ENCODE results near the gene SECISBP2.

Gene SECISBP2

GRCh38 chr9:89395931-89396710 lies 77.8 kb downstream of the SECISBP2 start:
- H3K4me3 ChIP-seq (ENCODE audit: low read length) = no peak overlapping the region
- no peak for DNase-seq (ENCODE audit: low read depth)
- no peak for TF ChIP-seq CTCF (conservative IDR thresholded peaks at IDR 0.05; ENCODE audit: low read length)

- DNase-seq (ENCODE audit: low read depth) = no peak
- no peak for TF ChIP-seq CTCF (conservative IDR thresholded peaks at IDR 0.05; ENCODE audit: low read length)
- H3K4me3 ChIP-seq (ENCODE audit: low read length) = no peak overlapping the region
Observed at GRCh38 chr9:89397471-89397870, 79.2 kb downstream of the SECISBP2 start.

GRCh38 chr9:89398621-89399020 lies 80.3 kb downstream of the SECISBP2 start:
- no peak for TF ChIP-seq CTCF (conservative IDR thresholded peaks at IDR 0.05; ENCODE audit: low read length)
- no peak for DNase-seq (ENCODE audit: low read depth)
- H3K4me3 ChIP-seq (ENCODE audit: low read length) = no peak overlapping the region

GRCh38 chr9:89400403-89401116 lies 82.3 kb downstream of the SECISBP2 start:
- DNase-seq (ENCODE audit: low read depth) = no peak
- H3K4me3 ChIP-seq (ENCODE audit: low read length) = no peak overlapping the region

DNA sequence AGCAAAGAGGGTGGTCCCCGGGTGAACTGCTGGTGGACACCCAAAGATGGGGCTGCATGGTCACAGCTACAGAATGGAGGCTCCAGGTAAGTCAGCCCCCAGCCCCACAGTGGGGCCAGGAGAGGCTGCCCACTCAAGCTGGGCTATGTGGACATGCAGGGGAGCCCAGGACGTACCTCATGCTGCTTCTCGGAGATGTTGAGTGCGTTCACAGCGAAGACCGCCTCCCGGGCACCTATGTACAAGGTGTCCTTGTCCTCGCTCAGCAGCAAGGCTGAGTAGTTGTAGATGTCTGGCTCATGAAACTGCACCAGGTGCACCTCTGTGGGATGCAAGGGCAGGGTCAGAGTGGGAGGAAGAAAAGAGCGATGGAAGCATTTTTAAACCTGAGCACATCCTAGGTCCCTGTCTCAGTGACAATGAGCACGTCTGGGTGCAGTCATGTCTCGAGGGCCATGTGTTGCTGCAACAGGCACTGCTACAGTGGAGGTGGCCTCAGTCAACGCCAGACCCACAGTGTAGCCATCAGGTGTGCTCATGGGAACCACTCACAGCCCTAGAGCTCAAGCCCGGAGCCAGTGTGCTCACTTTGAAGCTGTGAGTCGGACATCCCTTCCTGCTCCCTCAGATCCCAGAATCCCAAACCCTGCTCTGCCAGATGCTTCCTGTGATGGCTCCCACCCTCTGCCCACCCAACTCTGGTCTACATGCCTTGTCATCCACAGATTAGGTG lies 84.6 kb downstream of the SECISBP2 start:
- DNase-seq (ENCODE audit: low read depth) = no peak
- H3K4me3 ChIP-seq (ENCODE audit: low read length) = no peak overlapping the region
- TF ChIP-seq CTCF (conservative IDR thresholded peaks at IDR 0.05; ENCODE audit: low read length) = no peak

More at GRCh38 chr9:89400403-89401116, 82.3 kb downstream of the SECISBP2 start:
- no peak for TF ChIP-seq CTCF (conservative IDR thresholded peaks at IDR 0.05; ENCODE audit: low read length)

DNA sequence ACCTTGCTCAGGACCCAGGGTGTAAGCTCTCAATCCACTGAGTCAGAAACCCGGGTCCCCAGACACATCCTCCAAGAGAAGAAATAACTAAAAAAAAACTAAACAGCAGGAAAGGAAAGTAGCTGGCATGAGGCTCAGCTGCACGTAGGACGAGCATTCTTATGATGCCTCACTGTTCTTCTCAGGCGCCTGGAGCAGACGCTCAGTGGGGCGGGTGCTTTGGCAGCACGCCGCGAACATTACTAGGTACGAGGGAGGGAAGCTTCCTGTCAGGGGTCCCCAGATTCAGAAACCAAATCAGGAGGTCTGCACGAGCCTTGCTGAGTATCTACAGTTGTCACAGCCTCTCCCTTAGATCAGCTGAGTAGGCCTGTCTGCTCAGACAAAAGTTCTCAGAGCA lies 85.8 kb downstream of the SECISBP2 start:
- H3K4me3 ChIP-seq (ENCODE audit: low read length) = no peak overlapping the region
- no peak for TF ChIP-seq CTCF (conservative IDR thresholded peaks at IDR 0.05; ENCODE audit: low read length)
- DNase-seq (ENCODE audit: low read depth) = no peak
